ENCODE measurements around the gene ATL2. TPM values are rescaled to one million over a fixed set of nuclear protein-coding genes. Genes with fewer than 3 reads are reported as not detected.

The ATL2 gene
- total and polyA plus RNA-seq, 2 experiments from 2014 or later: 28.0 to 72.4 TPM

DNA sequence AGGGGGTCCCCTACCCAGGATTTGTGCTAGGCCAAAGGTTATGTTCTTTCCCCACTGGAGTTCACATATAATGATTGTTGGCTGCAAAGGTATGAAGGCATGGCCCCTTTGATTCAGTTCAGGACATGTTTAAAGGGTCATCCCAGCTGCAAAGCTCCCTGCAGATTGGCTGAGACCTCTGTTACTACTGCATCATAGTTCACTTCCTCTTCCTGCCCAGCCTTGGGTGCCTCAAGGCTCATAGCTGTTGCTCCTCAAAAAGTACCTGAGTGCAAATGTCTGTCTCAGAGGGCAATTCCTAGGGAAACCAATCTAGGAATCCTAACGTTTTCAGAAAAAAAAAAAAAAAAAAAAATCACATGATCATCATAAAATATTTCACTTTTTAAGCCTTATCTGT lies 125.1 kb downstream of the ATL2 start:
- H4K20me1 ChIP-seq (ENCODE audit: insufficient read depth, poor library complexity, severe bottlenecking): no peaks in the 10 kb centered on the region
- 50% methylated on average over 1 of the region's 1 CpG for WGBS (ENCODE audit: low lambda C conversion rate, missing lambda C conversion rate)

DNA sequence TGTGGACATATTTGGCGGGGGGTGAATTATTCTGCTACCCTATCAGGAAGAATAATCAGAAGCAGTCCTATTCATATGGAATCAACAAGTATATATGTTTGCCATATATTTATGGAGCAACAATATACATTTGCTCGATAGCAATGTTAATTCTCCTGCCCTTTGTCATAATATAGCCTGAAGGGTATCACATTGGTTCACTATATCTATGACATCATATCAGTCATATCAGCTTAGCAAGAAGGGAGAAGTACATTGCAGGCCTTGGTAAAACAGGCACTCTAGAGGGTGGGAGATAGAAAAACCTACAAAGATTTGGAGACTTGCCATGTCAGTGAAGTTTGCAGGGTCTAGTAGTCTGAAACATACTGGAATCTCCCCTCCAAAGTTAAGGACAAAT lies 128.4 kb downstream of the ATL2 start:
- Histone ChIP-seq H3K9me3 (ENCODE audit: low read depth) (no peaks in the 10 kb centered on the region), H3K4me3 (no peak overlapping the region), H3K27ac (no peak overlapping the region), H3K27me3 (no peaks in the 10 kb centered on the region), H3K36me3 (replicated peaks; ENCODE audit: insufficient read depth, low read depth) (no peaks in the 10 kb centered on the region), H3K9me2 (replicated peaks; ENCODE audit: insufficient read depth) (no peaks in the 10 kb centered on the region), H2AFZ (no peak overlapping the region), H3K4me1 (ENCODE audit: insufficient read depth) (no peaks in the 10 kb centered on the region), H3K79me2 (no peaks in the 10 kb centered on the region), H3K4me2 (no peak overlapping the region), H4K20me1 (ENCODE audit: insufficient read depth, poor library complexity, severe bottlenecking) (no peaks in the 10 kb centered on the region)
- no peak for TF ChIP-seq EZH2 (IDR thresholded peaks at IDR 0.05; ENCODE audit: borderline replicate concordance)
- no peak for TF ChIP-seq EZH2phosphoT487 (IDR thresholded peaks at IDR 0.05; ENCODE audit: low read depth, severe bottlenecking, unreplicated experiment)
- TF ChIP-seq CTCF (IDR thresholded peaks at IDR 0.05; ENCODE audit: poor library complexity): no peak
- no peak for DNase-seq (ENCODE audit: low spot score)
- WGBS (ENCODE audit: low lambda C conversion rate, missing lambda C conversion rate): 84% methylated on average over 2 of the region's 2 CpGs

More for the DNA sequence above, 125.1 kb downstream of the ATL2 start:
- Histone ChIP-seq H3K79me2 (no peaks in the 10 kb centered on the region), H3K4me3 (no peak overlapping the region), H2AFZ (no peak overlapping the region), H3K4me2 (no peak overlapping the region), H3K4me1 (ENCODE audit: insufficient read depth) (no peaks in the 10 kb centered on the region), H3K36me3 (replicated peaks; ENCODE audit: insufficient read depth, low read depth) (no peaks in the 10 kb centered on the region), H3K27ac (no peak overlapping the region), H3K27me3 (no peaks in the 10 kb centered on the region), H3K9me2 (replicated peaks; ENCODE audit: insufficient read depth) (no peaks in the 10 kb centered on the region), H3K9me3 (ENCODE audit: low read depth) (no peaks in the 10 kb centered on the region)
- TF ChIP-seq EZH2phosphoT487 (IDR thresholded peaks at IDR 0.05; ENCODE audit: low read depth, severe bottlenecking, unreplicated experiment): no peak
- no peak for TF ChIP-seq CTCF (IDR thresholded peaks at IDR 0.05; ENCODE audit: poor library complexity)
- TF ChIP-seq EZH2 (IDR thresholded peaks at IDR 0.05; ENCODE audit: borderline replicate concordance): no peak
- DNase-seq (ENCODE audit: low spot score): no peak

- 44% methylated on average over 4 of the region's 4 CpGs for WGBS (ENCODE audit: low lambda C conversion rate, missing lambda C conversion rate)
- H2AFZ ChIP-seq: no peak overlapping the region
- H3K27ac ChIP-seq: no peak overlapping the region
- H3K4me3 ChIP-seq: no peak overlapping the region
- TF ChIP-seq EZH2 (IDR thresholded peaks at IDR 0.05; ENCODE audit: borderline replicate concordance) (no peak), CTCF (IDR thresholded peaks at IDR 0.05; ENCODE audit: poor library complexity) (no peak), EZH2phosphoT487 (IDR thresholded peaks at IDR 0.05; ENCODE audit: low read depth, severe bottlenecking, unreplicated experiment) (no peak)
- no peak for DNase-seq (ENCODE audit: low spot score)
- H3K4me2 ChIP-seq: no peak overlapping the region
- no peaks in the 10 kb centered on the region for H4K20me1 ChIP-seq (ENCODE audit: insufficient read depth, poor library complexity, severe bottlenecking)
- H3K27me3 ChIP-seq: no peaks in the 10 kb centered on the region
- H3K79me2 ChIP-seq: no peaks in the 10 kb centered on the region
- no peaks in the 10 kb centered on the region for H3K4me1 ChIP-seq (ENCODE audit: insufficient read depth)
- no peaks in the 10 kb centered on the region for H3K36me3 ChIP-seq (replicated peaks; ENCODE audit: insufficient read depth, low read depth)
- H3K9me3 ChIP-seq (ENCODE audit: low read depth): no peaks in the 10 kb centered on the region
- no peaks in the 10 kb centered on the region for H3K9me2 ChIP-seq (replicated peaks; ENCODE audit: insufficient read depth)
These were observed 128.8 kb downstream of the ATL2 start for GRCh38 chr2:38248255-38248654.

GRCh38 chr2:38246105-38246504 lies 131.0 kb downstream of the ATL2 start:
- Histone ChIP-seq H3K9me2 (replicated peaks; ENCODE audit: insufficient read depth) (no peaks in the 10 kb centered on the region), H3K27me3 (no peaks in the 10 kb centered on the region), H3K4me2 (no peak overlapping the region), H3K4me3 (no peak overlapping the region), H3K27ac (no peak overlapping the region), H3K36me3 (replicated peaks; ENCODE audit: insufficient read depth, low read depth) (no peaks in the 10 kb centered on the region), H3K4me1 (ENCODE audit: insufficient read depth) (no peaks in the 10 kb centered on the region), H4K20me1 (ENCODE audit: insufficient read depth, poor library complexity, severe bottlenecking) (no peaks in the 10 kb centered on the region), H2AFZ (no peak overlapping the region), H3K9me3 (ENCODE audit: low read depth) (no peaks in the 10 kb centered on the region), H3K79me2 (no peaks in the 10 kb centered on the region)
- 78% methylated on average over 3 of the region's 3 CpGs for WGBS (ENCODE audit: low lambda C conversion rate, missing lambda C conversion rate)
- no peak for TF ChIP-seq EZH2phosphoT487 (IDR thresholded peaks at IDR 0.05; ENCODE audit: low read depth, severe bottlenecking, unreplicated experiment)
- no peak for TF ChIP-seq CTCF (IDR thresholded peaks at IDR 0.05; ENCODE audit: poor library complexity)
- TF ChIP-seq EZH2 (IDR thresholded peaks at IDR 0.05; ENCODE audit: borderline replicate concordance): no peak
- DNase-seq (ENCODE audit: low spot score): no peak

Measured in hepatocyte (in vitro differentiated cells).